K562 (cell line): Measurements from ENCODE around the gene GCGR. TPM values are rescaled to one million over a fixed set of nuclear protein-coding genes. Genes with fewer than 3 reads are reported as not detected.
A peak's percentile ranks its signal among the peaks of the same experiment; 100 is the strongest.

Experiments
- ATAC-seq: fragments of 200-7000 bp; cut with Tn5 transposase; 3 replicates; pipeline ENCODE4 v1.9.1; 2020; ENCODE audit warnings: moderate library complexity
- Bru-seq: library from RNA; stranded (reverse); fragments of 400-500 nt; gene quantifications from one replicate; lab custom pipeline; 2021; lab: Mats Ljungman, UMichigan
- BruChase-seq, 2 experiments: library from RNA; stranded (reverse); fragments of 400-500 nt; gene quantifications; one replicate each; lab custom pipeline; 2021; lab: Mats Ljungman, UMichigan
- BruUV-seq: library from RNA; stranded (reverse); fragments of 400-500 nt; replicated peaks from 2 replicates; lab custom pipeline; 2021; lab: Mats Ljungman, UMichigan
- CTCF ChIA-PET: fragments of 300-600 bp; formaldehyde crosslinking; extraction: SDS; loops from one replicate; lab custom pipeline; 2021; ENCODE audit warnings: low intra/inter-chr PET ratio; lab: Yijun Ruan, JAX
- POLR2A ChIA-PET: fragments of 300-600, 350-650 bp; sonication (Branson Sonifier 250); formaldehyde crosslinking; extraction: SDS; loops from one replicate; lab custom pipeline; 2021; ENCODE audit warnings: antibody characterized with exemption, inconsistent platforms; lab: Yijun Ruan, JAX
- DNase-seq, 4 experiments: peaks; one replicate each; pipeline versions ENCODE4 v3.0.0 to v3.0.0-alpha.2; 2011 to 2018; ENCODE audit warnings: low spot score in 3 of 4, mixed read lengths in 3 of 4; ENCODE audit errors: extremely low read depth in 1 of 4
- FAIRE-seq: peaks from 2 replicates; lab custom pipeline; 2011; peaks lifted over from hg19 to GRCh38; lab: Jason Lieb, UNC
- H2AFZ ChIP-seq: 2 replicates; pipeline ENCODE4 v1.6.0; 2011; ENCODE audit warnings: low read depth, low read length, control low read depth, inconsistent platforms
- H3K27ac ChIP-seq: fragments of 200-600 bp; 3 replicates; pipeline ENCODE4 v1.8.0; 2011; ENCODE audit warnings: low read depth, mild to moderate bottlenecking, control low read depth, inconsistent platforms, low read length, moderate library complexity, mixed read lengths; ENCODE audit errors: extremely low read depth
- H3K27me3 ChIP-seq, 2 experiments: fragments of 300-600 bp in 1 of 2; 2 replicates in 1 of 2; 3 replicates in 1 of 2; pipeline versions ENCODE4 v1.6.0 to v1.8.0; 2011; ENCODE audit warnings: inconsistent platforms in 2 of 2, low read length in 2 of 2, mild to moderate bottlenecking in 1 of 2, mixed read lengths in 1 of 2, moderate library complexity in 1 of 2; ENCODE audit not compliant: control insufficient read depth in 2 of 2, insufficient read depth in 2 of 2
- H3K36me3 ChIP-seq: fragments of 300-600 bp; 3 replicates; pipeline ENCODE4 v1.8.0; 2011; ENCODE audit warnings: mild to moderate bottlenecking, low read length, inconsistent platforms; ENCODE audit not compliant: control insufficient read depth, insufficient read depth
- H3K4me1 ChIP-seq, 2 experiments: fragments of 200-600 bp in 1 of 2; replicated peaks in 1 of 2; 2 replicates in 1 of 2; 3 replicates in 1 of 2; pipeline versions ENCODE4 v1.5.1 to v1.8.0; 2011; ENCODE audit warnings: inconsistent platforms in 2 of 2, low read length in 2 of 2, mild to moderate bottlenecking in 1 of 2, mixed read lengths in 1 of 2, moderate library complexity in 1 of 2; ENCODE audit not compliant: control insufficient read depth in 2 of 2, insufficient read depth in 2 of 2
- H3K4me2 ChIP-seq: 2 replicates; pipeline ENCODE4 v1.6.1; 2011; ENCODE audit warnings: low read length, control low read depth, inconsistent platforms, mixed read lengths; ENCODE audit not compliant: insufficient read depth
- H3K4me3 ChIP-seq: fragments of 200-600 bp; sonication (generic), shearing (Covaris generic); 2 replicates; pipeline ENCODE4 v1.5.1; 2016; ENCODE audit warnings: control low read depth, inconsistent platforms
- H3K79me2 ChIP-seq: fragments of 200-600 bp; 3 replicates; pipeline ENCODE4 v1.8.0; 2011; ENCODE audit warnings: low read length, inconsistent platforms; ENCODE audit not compliant: control insufficient read depth, insufficient read depth
- H3K9ac ChIP-seq, 2 experiments: 2 replicates each; pipeline versions ENCODE4 v1.6.0 to v1.6.1; 2011; ENCODE audit warnings: low read depth in 2 of 2, low read length in 2 of 2, control low read depth in 1 of 2, inconsistent platforms in 1 of 2, mild to moderate bottlenecking in 1 of 2, mixed read lengths in 1 of 2; ENCODE audit not compliant: insufficient read depth in 1 of 2
- H3K9me1 ChIP-seq: one replicate; pipeline ENCODE4 v1.6.0; 2011; ENCODE audit warnings: inconsistent platforms, mild to moderate bottlenecking, low read length, moderate library complexity; ENCODE audit not compliant: control insufficient read depth, insufficient read depth
- H3K9me3 ChIP-seq: replicated peaks from 2 replicates; pipeline ENCODE4 v1.5.1; 2011; ENCODE audit warnings: low read depth, low read length, inconsistent platforms; ENCODE audit not compliant: control insufficient read depth, insufficient read depth
- H4K20me1 ChIP-seq: replicated peaks from 2 replicates; pipeline ENCODE4 v1.6.1; 2011; ENCODE audit warnings: low read length, inconsistent platforms, mixed read lengths; ENCODE audit not compliant: control insufficient read depth, insufficient read depth
- SRSF9 ChIP-seq: fragments of 200-400 bp; formaldehyde crosslinking; IDR thresholded peaks from 2 replicates; pipeline ENCODE4 v1.6.1; 2017; ENCODE audit warnings: low read depth, low read length, borderline replicate concordance
- TEAD1 ChIP-seq, 2 experiments: fragments of 450-650 bp in 1 of 2; sonication (generic) in 1 of 2; formaldehyde crosslinking; IDR thresholded peaks; 2 replicates each; pipeline versions ENCODE4 v1.4.0 to v1.8.0; 2020 to 2022; ENCODE audit warnings: mild to moderate bottlenecking in 2 of 2, missing genetic modification reagents in 1 of 2
- TSHZ1 ChIP-seq: fragments of 250-450 bp; sonication (Bioruptor Pico); IDR thresholded peaks from 2 replicates; pipeline ENCODE4 v1.4.0; 2020; ENCODE audit warnings: mild to moderate bottlenecking, moderate library complexity
- VEZF1 ChIP-seq: fragments of 200-800 bp; sonication (Bioruptor generic); IDR thresholded peaks from 2 replicates; pipeline ENCODE4 v1.6.1; 2017; ENCODE audit warnings: missing genetic modification characterization, missing compliant biosample characterization
- ZNF79 ChIP-seq: fragments of 250-450 bp; sonication (Bioruptor Pico); IDR thresholded peaks from 2 replicates; pipeline ENCODE4 v1.4.0; 2020; ENCODE audit warnings: low read depth, mild to moderate bottlenecking, moderate library complexity
- WGBS: fragments of 100-300 bp; shearing (Covaris generic); methylation state at CpG from one replicate; pipeline ENCODE4 v1.1.6; 2016; ENCODE audit warnings: low coverage, mixed read lengths; ENCODE audit not compliant: insufficient coverage; ENCODE audit errors: missing lambda C conversion rate; 5-methylcytosine and 5-hydroxymethylcytosine counted together
- in situ Hi-C: fragments of 300-500 bp; cut with MboI; formaldehyde crosslinking; loops from 4 replicates; pipeline ENCODE4 v1.15.0; 2018; ENCODE audit warnings: inconsistent platforms, mixed read lengths
- intact Hi-C: fragments of 100-400 bp; cut with micrococcal nuclease; formaldehyde crosslinking; loops from 2 replicates; pipeline ENCODE4 v1.14.2; 2022
- long read RNA-seq, 3 experiments: library from polyadenylated mRNA in 2 of 3; library from RNA in 1 of 3; unstranded in 2 of 3; stranded (forward) in 1 of 3; transcript quantifications; one replicate each; pipeline ENCODE4 v2.0.0, GENCODE V29; 2019 to 2022
- polyA minus RNA-seq, 3 experiments: library from RNA; depleted of rRNA, polyadenylated mRNA; stranded (reverse); fragments of >200 nt; gene quantifications; 2 replicates each; pipeline ENCODE4 v1.2.3, GENCODE V29; 2011
- polyA plus RNA-seq, 8 experiments: library from polyadenylated mRNA; depleted of rRNA in 4 of 8; stranded (reverse) in 5 of 8; unstranded in 3 of 8; fragments of >200 nt; fragmentation: Nextera tagmentation in 2 of 8; fragmentation: Illumina TruSeq in 1 of 8; extraction: Ambion mirVana in 2 of 8; extraction: Trizol in 1 of 8; gene quantifications; 2 replicates each; pipeline versions ENCODE4 v1.2.1 to v1.2.3, GENCODE V29; 2011 to 2014; ENCODE audit warnings: inconsistent platforms in 1 of 8, missing spikeins in 1 of 8
- total RNA-seq, 7 experiments: library from RNA; depleted of rRNA in 6 of 7; stranded (reverse); fragments of >200 nt in 6 of 7; fragmentation: Illumina TruSeq in 2 of 7; extraction: Trizol in 2 of 7; gene quantifications; 2 replicates each; pipeline versions ENCODE4 v1.2.1 to v1.2.3, GENCODE V29; 2011 to 2021; ENCODE audit warnings: low replicate concordance in 1 of 7

GCGR gene
- total RNA-seq (2011; cell fraction: chromatin; rRNA removed; ENCODE audit: low replicate concordance): not detected in 2 replicates
- not detected in 2 replicates for total RNA-seq (2011; cell fraction: nucleolus; rRNA removed)
- total RNA-seq (2011; cell fraction: nucleoplasm; rRNA removed): not detected in 2 replicates
- total RNA-seq (2014; rRNA removed) (not detected in 2 replicates), total RNA-seq (2014; rRNA removed; fragmentation: Illumina TruSeq; extraction: Trizol) (not detected in 2 replicates), total RNA-seq (2015; rRNA removed; fragmentation: Illumina TruSeq; extraction: Trizol) (not detected in 2 replicates), total RNA-seq (2021) (not detected in 2 replicates), polyA plus RNA-seq (2011; rRNA removed) (not detected in 2 replicates), polyA plus RNA-seq (2014; fragmentation: Illumina TruSeq; extraction: Trizol) (not detected in 2 replicates), polyA plus RNA-seq (2014; fragmentation: Nextera tagmentation; extraction: Ambion mirVana) (not detected), polyA plus RNA-seq (2014; rRNA removed) (not detected in 2 replicates), polyA minus RNA-seq (2011; rRNA and poly(A)+ RNA removed) (not detected in 2 replicates), Bru-seq, nascent RNA (not detected), BruChase-seq, experiment 1, labeled RNA remaining after a 2-hour chase (not detected), BruChase-seq, experiment 2, labeled RNA remaining after a 6-hour chase (percentile 9 among the genes with signal in this experiment)
- polyA plus RNA-seq (2011; cell fraction: cytosol; rRNA removed): not detected in 2 replicates
- not detected in 2 replicates for polyA plus RNA-seq (2011; cell fraction: nucleus; rRNA removed)
- polyA plus RNA-seq (2012): not detected in 2 replicates
- not detected in 2 replicates for polyA minus RNA-seq (2011; cell fraction: cytosol; rRNA and poly(A)+ RNA removed)
- polyA minus RNA-seq (2011; cell fraction: nucleus; rRNA and poly(A)+ RNA removed): not detected in 2 replicates
- long read RNA-seq, experiment 1: 0 reads
- long read RNA-seq, experiment 2: 0 reads
- long read RNA-seq, experiment 3: 0 reads

- peaks cover 0 to 61% of the 10 kb centered on the region in 2 experiments; a peak in 3 of 5 replicates for H3K4me1 ChIP-seq
- no peak for ATAC-seq
- no TSS peak for BruUV-seq
- no peak within 1 kb of the TSS for H3K4me2 ChIP-seq
- POLR2A ChIA-PET: no interaction called here
- no peak for TF ChIP-seq VEZF1
- no peak for TF ChIP-seq SRSF9
- TF ChIP-seq TSHZ1 (CRISPR knock-in tag): no peak
- TF ChIP-seq ZNF79 (CRISPR knock-in tag): no peak
- no peak for TF ChIP-seq TEAD1 (CRISPR knock-in tag; IDR thresholded peaks at IDR 0.05)
- FAIRE-seq: no peak
- 0 out of 2 replicates have a peak, but pooled peaks cover 10% of the 10 kb centered on the region for H4K20me1 ChIP-seq
- H2AFZ ChIP-seq: no peak within 1 kb of the TSS
- peaks cover 24 to 67% of the 10 kb centered on the region in 2 experiments; a peak in 4 of 5 replicates for H3K27me3 ChIP-seq
- no peaks in the 10 kb centered on the region for H3K9me1 ChIP-seq
- intact Hi-C loops (no loop called here), in situ Hi-C loops (no loop called here)
- no peak within 1 kb of the TSS for H3K4me3 ChIP-seq
- peak in 2 of 4 experiments; percentile 63 for DNase-seq
- H3K36me3 ChIP-seq: no peaks in the 10 kb centered on the region
- H3K79me2 ChIP-seq: no peaks in the 10 kb centered on the region
- H3K9ac ChIP-seq: no peak within 1 kb of the TSS
- H3K9me3 ChIP-seq: peaks cover 3% of the 10 kb centered on the region; the same call in 1 of the 2 replicates
- 41% methylated on average over 13 of the region's 110 CpGs for WGBS
- CTCF ChIA-PET: no interaction called here
- H3K27ac ChIP-seq: no peak within 1 kb of the TSS
Observed at GRCh38 chr17:81803728-81804558, at the start of gene GCGR. Gene GCGR, plus strand, starts transcription at chr17:81804150. Its CDS starts 4,869 bp downstream, at chr17:81809019.
